ENCODE data around the gene SRC. TPM values are rescaled to one million over a fixed set of nuclear protein-coding genes. Genes with fewer than 3 reads are reported as not detected.

The SRC gene
- total and polyA plus RNA-seq, 2 of the 8 experiments (the other 6 are each of a cell fraction or from before 2014, with no cell fraction given), result 27.6 to 28.8 TPM

DNA sequence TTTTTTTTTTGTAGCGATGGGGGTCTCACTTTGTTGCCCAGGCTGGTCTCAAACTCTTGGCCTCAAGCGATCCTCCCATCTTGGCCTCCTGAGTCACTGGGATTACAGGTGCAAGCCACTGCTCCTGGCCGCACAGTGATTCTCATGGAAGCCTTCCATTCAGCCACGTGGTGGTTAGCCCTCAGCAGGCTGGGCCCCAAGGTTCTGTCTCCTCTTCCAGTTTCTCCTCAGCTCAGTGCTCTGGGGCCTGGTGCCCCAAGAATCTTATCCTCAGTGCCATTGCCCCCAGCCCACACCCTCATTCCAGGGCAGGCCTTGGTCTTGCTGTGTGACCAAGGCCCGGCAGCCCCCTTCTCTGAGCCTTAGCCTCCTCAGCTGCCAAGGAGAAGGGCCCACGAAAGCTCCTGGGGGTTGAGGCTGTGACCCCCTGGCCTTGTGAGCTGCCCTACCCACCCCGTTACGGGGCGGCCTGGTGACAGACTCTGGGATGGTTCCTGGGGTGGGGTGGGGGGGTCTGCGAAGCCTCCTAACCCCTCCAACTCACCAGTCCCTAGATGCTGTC lies 16.4 kb downstream of the SRC start (continued):
- TF ChIP-seq KDM4A (IDR thresholded peaks at IDR 0.05; ENCODE audit: low read depth, low read length, severe bottlenecking) (no peak), RNF2 (IDR thresholded peaks at IDR 0.05; ENCODE audit: borderline replicate concordance, low read depth, low read length, missing control alignments, poor library complexity, severe bottlenecking) (no peak), NRF1 (IDR thresholded peaks at IDR 0.05; ENCODE audit: low read depth, low read length) (no peak), RAD21 (IDR thresholded peaks at IDR 0.05 in 1 of 2, conservative IDR thresholded peaks at IDR 0.05 in 1 of 2; ENCODE audit: low read depth in 2 of 2, low read length in 2 of 2) (no peak)
- TF ChIP-seq, protein P1, sequence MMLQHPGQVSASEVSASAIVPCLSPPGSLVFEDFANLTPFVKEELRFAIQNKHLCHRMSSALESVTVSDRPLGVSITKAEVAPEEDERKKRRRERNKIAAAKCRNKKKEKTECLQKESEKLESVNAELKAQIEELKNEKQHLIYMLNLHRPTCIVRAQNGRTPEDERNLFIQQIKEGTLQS (IDR thresholded peaks at IDR 0.05; ENCODE audit: insufficient read depth, low read depth, low read length), result no peak

Measured in H1 (cell line).